HG02885 (cell line): ENCODE results near the gene UCN2.

Source experiments
- ATAC-seq: cut with Tn5 transposase; IDR thresholded peaks from one replicate; pipeline ENCODE4 v1.9.1; 2021; ENCODE audit warnings: mild to moderate bottlenecking; ENCODE audit not compliant: unreplicated experiment, poor library complexity

Gene UCN2

GRCh38 chr3:48591886-48592518 lies 28.4 kb upstream of the UCN2 start:
- no peak for ATAC-seq

GRCh38 chr3:48591436-48591835 lies 27.9 kb upstream of the UCN2 start:
- ATAC-seq: no peak

- ATAC-seq: no peak
Observed at GRCh38 chr3:48588230-48588629, 24.6 kb upstream of the UCN2 start.

- ATAC-seq: no peak
Observed at GRCh38 chr3:48587686-48588085, 24.1 kb upstream of the UCN2 start.

GRCh38 chr3:48585411-48585810 lies 21.8 kb upstream of the UCN2 start:
- ATAC-seq: no peak

- ATAC-seq: no peak
Observed at GRCh38 chr3:48584836-48585235, 21.3 kb upstream of the UCN2 start.

GRCh38 chr3:48581621-48582481 lies 18.3 kb upstream of the UCN2 start:
- no peak for ATAC-seq

GRCh38 chr3:48576647-48577046 lies 13.1 kb upstream of the UCN2 start:
- no peak for ATAC-seq

- ATAC-seq: no peak
Observed at GRCh38 chr3:48575366-48575765, 11.8 kb upstream of the UCN2 start.

- no peak for ATAC-seq
Observed at GRCh38 chr3:48573973-48574585, 10.5 kb upstream of the UCN2 start.

- no peak for ATAC-seq
Observed at GRCh38 chr3:48572517-48572916, 8.9 kb upstream of the UCN2 start.

GRCh38 chr3:48571938-48572337 lies 8.4 kb upstream of the UCN2 start:
- ATAC-seq: no peak

- ATAC-seq: no peak
Observed at GRCh38 chr3:48569808-48570450, 6.3 kb upstream of the UCN2 start.

GRCh38 chr3:48569400-48569799 lies 5.8 kb upstream of the UCN2 start:
- no peak for ATAC-seq

GRCh38 chr3:48568476-48568875 lies 4.9 kb upstream of the UCN2 start:
- no peak for ATAC-seq

- no peak for ATAC-seq
Observed at GRCh38 chr3:48567500-48567899, 3.9 kb upstream of the UCN2 start.

- ATAC-seq: no peak
Observed at GRCh38 chr3:48567090-48567489, 3.5 kb upstream of the UCN2 start.

- ATAC-seq: no peak
Observed at GRCh38 chr3:48566401-48566760, 2.8 kb upstream of the UCN2 start.

GRCh38 chr3:48565591-48566400 lies 2.2 kb upstream of the UCN2 start:
- no peak for ATAC-seq

- ATAC-seq: no peak
Observed at GRCh38 chr3:48565186-48565585, 1.6 kb upstream of the UCN2 start.
